Measurements from ENCODE around the gene TMEM8B.

DNA sequence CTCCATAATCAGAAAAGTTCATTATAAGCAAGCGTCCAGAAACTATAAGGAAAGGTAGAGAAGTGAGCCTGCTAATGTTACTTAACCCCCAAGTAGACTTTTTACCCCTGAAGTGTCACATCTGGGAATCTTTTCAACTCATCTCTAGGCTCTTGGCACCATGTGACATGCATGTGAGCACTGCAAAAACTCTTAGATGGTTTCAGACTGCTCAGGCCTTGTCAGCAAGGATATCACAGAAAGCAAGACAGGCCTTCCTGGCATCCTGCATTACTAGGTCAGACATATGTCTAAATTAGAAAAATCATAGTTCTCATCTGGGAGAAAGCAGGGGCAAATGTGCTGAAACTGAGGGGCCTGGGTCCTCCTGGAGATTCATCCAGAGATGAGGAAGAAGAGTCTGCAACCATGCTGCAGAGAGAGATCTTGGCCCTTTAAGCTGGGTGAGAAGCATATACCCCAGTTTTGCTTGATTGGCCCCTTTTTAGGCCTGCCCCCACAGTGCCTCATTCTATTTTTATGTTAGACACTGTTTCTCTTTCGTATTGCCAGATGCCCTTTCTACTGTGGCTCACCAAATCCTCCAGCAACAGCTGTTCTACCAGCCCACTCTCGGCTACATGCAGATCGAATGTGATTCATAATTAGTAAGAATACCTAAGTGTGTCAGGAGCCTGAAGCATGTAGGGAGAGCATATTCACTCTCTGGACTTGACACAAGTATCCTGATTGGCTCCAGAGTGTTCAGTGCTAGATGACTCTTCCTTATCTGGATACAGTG lies 19.0 kb downstream of the TMEM8B start:
- no peak for TF ChIP-seq GATA3 (IDR thresholded peaks at IDR 0.05; ENCODE audit: low read depth, low read length)
- TF ChIP-seq GATA2 (IDR thresholded peaks at IDR 0.05; ENCODE audit: low read depth, low read length), result no peak
